ENCODE measurements around the gene SCFD2.

The SCFD2 gene

GRCh38 chr4:52976523-52977230 lies 389.2 kb downstream of the SCFD2 start:
- Mint-ChIP-seq H3K4me3 (no peak overlapping the region), H3K4me1 (ENCODE audit: low read depth) (no peaks in the 10 kb centered on the region), H3K27ac (no peak overlapping the region), H3K36me3 (ENCODE audit: low read depth) (no peaks in the 10 kb centered on the region), H3K27me3 (ENCODE audit: low read depth) (no peaks in the 10 kb centered on the region), H3K9me3 (no peaks in the 10 kb centered on the region)
- DNase-seq (ENCODE audit: low spot score) = no peak

- no peak for DNase-seq (ENCODE audit: low spot score)
- no peaks in the 10 kb centered on the region for H3K9me3 Mint-ChIP-seq
- H3K27me3 Mint-ChIP-seq (ENCODE audit: low read depth) = no peaks in the 10 kb centered on the region
- H3K36me3 Mint-ChIP-seq (ENCODE audit: low read depth) = no peaks in the 10 kb centered on the region
- no peaks in the 10 kb centered on the region for H3K4me1 Mint-ChIP-seq (ENCODE audit: low read depth)
- no peak overlapping the region for H3K4me3 Mint-ChIP-seq
- no peak overlapping the region for H3K27ac Mint-ChIP-seq
These were observed 397.2 kb downstream of the SCFD2 start for GRCh38 chr4:52968691-52969090.

GRCh38 chr4:52968241-52968640 lies 397.6 kb downstream of the SCFD2 start:
- DNase-seq (ENCODE audit: low spot score) = no peak
- Mint-ChIP-seq H3K4me3 (no peak overlapping the region), H3K9me3 (no peaks in the 10 kb centered on the region), H3K36me3 (ENCODE audit: low read depth) (no peaks in the 10 kb centered on the region), H3K4me1 (ENCODE audit: low read depth) (no peaks in the 10 kb centered on the region), H3K27ac (no peak overlapping the region), H3K27me3 (ENCODE audit: low read depth) (no peaks in the 10 kb centered on the region)

GRCh38 chr4:52966781-52967180 lies 399.1 kb downstream of the SCFD2 start:
- Mint-ChIP-seq H3K27ac (no peak overlapping the region), H3K4me1 (ENCODE audit: low read depth) (no peaks in the 10 kb centered on the region), H3K36me3 (ENCODE audit: low read depth) (no peaks in the 10 kb centered on the region), H3K9me3 (no peaks in the 10 kb centered on the region), H3K4me3 (no peak overlapping the region), H3K27me3 (ENCODE audit: low read depth) (no peaks in the 10 kb centered on the region)
- DNase-seq (ENCODE audit: low spot score) = no peak

- Mint-ChIP-seq H3K4me3 (no peak overlapping the region), H3K4me1 (ENCODE audit: low read depth) (no peaks in the 10 kb centered on the region), H3K27ac (no peak overlapping the region), H3K36me3 (ENCODE audit: low read depth) (no peaks in the 10 kb centered on the region), H3K9me3 (no peaks in the 10 kb centered on the region), H3K27me3 (ENCODE audit: low read depth) (no peaks in the 10 kb centered on the region)
- no peak for DNase-seq (ENCODE audit: low spot score)
These were observed 399.7 kb downstream of the SCFD2 start for GRCh38 chr4:52966172-52966571.

GRCh38 chr4:52964561-52965101 lies 401.2 kb downstream of the SCFD2 start:
- no peaks in the 10 kb centered on the region for H3K9me3 Mint-ChIP-seq
- H3K36me3 Mint-ChIP-seq (ENCODE audit: low read depth) = no peaks in the 10 kb centered on the region
- H3K4me1 Mint-ChIP-seq (ENCODE audit: low read depth) = no peaks in the 10 kb centered on the region
- no peak overlapping the region for H3K4me3 Mint-ChIP-seq
- H3K27ac Mint-ChIP-seq = no peak overlapping the region
- no peaks in the 10 kb centered on the region for H3K27me3 Mint-ChIP-seq (ENCODE audit: low read depth)
- DNase-seq (ENCODE audit: low spot score) = no peak

- Mint-ChIP-seq H3K9me3 (no peaks in the 10 kb centered on the region), H3K27me3 (ENCODE audit: low read depth) (no peaks in the 10 kb centered on the region), H3K4me1 (ENCODE audit: low read depth) (no peaks in the 10 kb centered on the region), H3K27ac (no peak overlapping the region), H3K36me3 (ENCODE audit: low read depth) (no peaks in the 10 kb centered on the region), H3K4me3 (no peak overlapping the region)
- DNase-seq (ENCODE audit: low spot score) = no peak
These were observed 401.9 kb downstream of the SCFD2 start for GRCh38 chr4:52964011-52964410.

- Mint-ChIP-seq H3K27ac (no peak overlapping the region), H3K27me3 (ENCODE audit: low read depth) (no peaks in the 10 kb centered on the region), H3K4me1 (ENCODE audit: low read depth) (no peaks in the 10 kb centered on the region), H3K9me3 (no peaks in the 10 kb centered on the region), H3K4me3 (no peak overlapping the region), H3K36me3 (ENCODE audit: low read depth) (no peaks in the 10 kb centered on the region)
- DNase-seq (ENCODE audit: low spot score) = no peak
These were observed 403.1 kb downstream of the SCFD2 start for GRCh38 chr4:52962721-52963120.

- DNase-seq (ENCODE audit: low spot score) = no peak
- Mint-ChIP-seq H3K27ac (no peak overlapping the region), H3K4me3 (no peak overlapping the region), H3K27me3 (ENCODE audit: low read depth) (no peaks in the 10 kb centered on the region), H3K4me1 (ENCODE audit: low read depth) (no peaks in the 10 kb centered on the region), H3K9me3 (no peaks in the 10 kb centered on the region), H3K36me3 (ENCODE audit: low read depth) (no peaks in the 10 kb centered on the region)
These were observed 404.0 kb downstream of the SCFD2 start for GRCh38 chr4:52961666-52962412.

GRCh38 chr4:52959541-52959940 lies 406.3 kb downstream of the SCFD2 start:
- no peaks in the 10 kb centered on the region for H3K4me1 Mint-ChIP-seq (ENCODE audit: low read depth)
- no peaks in the 10 kb centered on the region for H3K9me3 Mint-ChIP-seq
- H3K27me3 Mint-ChIP-seq (ENCODE audit: low read depth) = no peaks in the 10 kb centered on the region
- no peak for DNase-seq (ENCODE audit: low spot score)
- H3K36me3 Mint-ChIP-seq (ENCODE audit: low read depth) = peaks cover 2% of the 10 kb centered on the region
- H3K27ac Mint-ChIP-seq = no peak overlapping the region
- H3K4me3 Mint-ChIP-seq = no peak overlapping the region

GRCh38 chr4:52957835-52958631 lies 407.8 kb downstream of the SCFD2 start:
- Mint-ChIP-seq H3K4me1 (ENCODE audit: low read depth) (no peaks in the 10 kb centered on the region), H3K27ac (no peak overlapping the region), H3K36me3 (ENCODE audit: low read depth) (peaks cover 2% of the 10 kb centered on the region), H3K27me3 (ENCODE audit: low read depth) (no peaks in the 10 kb centered on the region), H3K4me3 (no peak overlapping the region), H3K9me3 (no peaks in the 10 kb centered on the region)
- DNase-seq (ENCODE audit: low spot score) = no peak

- DNase-seq (ENCODE audit: low spot score) = no peak
- Mint-ChIP-seq H3K36me3 (ENCODE audit: low read depth) (peaks cover 2% of the 10 kb centered on the region), H3K4me1 (ENCODE audit: low read depth) (no peaks in the 10 kb centered on the region), H3K27ac (no peak overlapping the region), H3K4me3 (no peak overlapping the region), H3K9me3 (no peaks in the 10 kb centered on the region), H3K27me3 (ENCODE audit: low read depth) (no peaks in the 10 kb centered on the region)
These were observed 408.6 kb downstream of the SCFD2 start for GRCh38 chr4:52957220-52957686.

- Mint-ChIP-seq H3K36me3 (ENCODE audit: low read depth) (peaks cover 2% of the 10 kb centered on the region), H3K4me3 (no peak overlapping the region), H3K27ac (no peak overlapping the region), H3K27me3 (ENCODE audit: low read depth) (no peaks in the 10 kb centered on the region), H3K4me1 (ENCODE audit: low read depth) (no peaks in the 10 kb centered on the region), H3K9me3 (no peaks in the 10 kb centered on the region)
- no peak for DNase-seq (ENCODE audit: low spot score)
These were observed 409.2 kb downstream of the SCFD2 start for GRCh38 chr4:52956691-52957090.
